ENCODE results near the gene PRKG1.

Gene PRKG1

GRCh38 chr10:51789118-51789517 is 714.8 kb downstream of the PRKG1 start:
- peaks cover 0 to 21% (median 4%) of the 10 kb centered on the region in 5 experiments for H3K9me3 ChIP-seq (ENCODE audit: control extremely low read depth in 1 of 5, control insufficient read depth in 4 of 5, insufficient read depth in 2 of 5, low read depth in 1 of 5, low read length in 4 of 5)
- no peak overlapping the region for H3K4me3 ChIP-seq (ENCODE audit: control insufficient read depth in 1 of 7, extremely low read depth in 1 of 7, insufficient read depth in 4 of 7, low read depth in 2 of 7, low read length in 6 of 7)
- H3K36me3 ChIP-seq (ENCODE audit: control insufficient read depth in 4 of 4, insufficient read depth in 4 of 4, low read length in 3 of 4) = no peaks in the 10 kb centered on the region
- peaks cover 0 to 2% (median 2%) of the 10 kb centered on the region in 4 experiments for H3K4me1 ChIP-seq (ENCODE audit: control extremely low read depth in 1 of 4, control insufficient read depth in 4 of 4, insufficient read depth in 4 of 4, low read length in 3 of 4)
- no peaks in the 10 kb centered on the region for H3K27me3 ChIP-seq (replicated peaks in 2 of 5; ENCODE audit: control insufficient read depth in 4 of 5, insufficient read depth in 5 of 5, low read length in 4 of 5)
- no peak overlapping the region for H3K27ac ChIP-seq (ENCODE audit: insufficient read depth in 1 of 2, low read depth in 1 of 2, low read length in 2 of 2, poor library complexity in 1 of 2, severe bottlenecking in 2 of 2)
- ChIA-PET POLR2A (no interaction called here), CTCF (no interaction called here)
- no CpG with 5 or more reads among the region's 1 CpG for WGBS (ENCODE audit: insufficient coverage)
- no peak for DNase-seq

GRCh38 chr10:51789903-51790302 is 715.6 kb downstream of the PRKG1 start:
- H3K27me3 ChIP-seq (replicated peaks in 2 of 5; ENCODE audit: control insufficient read depth in 4 of 5, insufficient read depth in 5 of 5, low read length in 4 of 5) = no peaks in the 10 kb centered on the region
- no peak overlapping the region for H3K27ac ChIP-seq (ENCODE audit: insufficient read depth in 1 of 2, low read depth in 1 of 2, low read length in 2 of 2, poor library complexity in 1 of 2, severe bottlenecking in 2 of 2)
- CTCF ChIA-PET = no interaction called here
- 96% methylated on average over 4 of the region's 4 CpGs for WGBS (ENCODE audit: insufficient coverage)
- no peaks in the 10 kb centered on the region for H3K36me3 ChIP-seq (ENCODE audit: control insufficient read depth in 4 of 4, insufficient read depth in 4 of 4, low read length in 3 of 4)
- peaks cover 0 to 23% (median 4%) of the 10 kb centered on the region in 5 experiments for H3K9me3 ChIP-seq (ENCODE audit: control extremely low read depth in 1 of 5, control insufficient read depth in 4 of 5, insufficient read depth in 2 of 5, low read depth in 1 of 5, low read length in 4 of 5)
- no peak overlapping the region for H3K4me3 ChIP-seq (ENCODE audit: control insufficient read depth in 1 of 7, extremely low read depth in 1 of 7, insufficient read depth in 4 of 7, low read depth in 2 of 7, low read length in 6 of 7)
- H3K4me1 ChIP-seq (ENCODE audit: control extremely low read depth in 1 of 4, control insufficient read depth in 4 of 4, insufficient read depth in 4 of 4, low read length in 3 of 4) = no peaks in the 10 kb centered on the region
- no peak for DNase-seq
- POLR2A ChIA-PET = no interaction called here

DNA sequence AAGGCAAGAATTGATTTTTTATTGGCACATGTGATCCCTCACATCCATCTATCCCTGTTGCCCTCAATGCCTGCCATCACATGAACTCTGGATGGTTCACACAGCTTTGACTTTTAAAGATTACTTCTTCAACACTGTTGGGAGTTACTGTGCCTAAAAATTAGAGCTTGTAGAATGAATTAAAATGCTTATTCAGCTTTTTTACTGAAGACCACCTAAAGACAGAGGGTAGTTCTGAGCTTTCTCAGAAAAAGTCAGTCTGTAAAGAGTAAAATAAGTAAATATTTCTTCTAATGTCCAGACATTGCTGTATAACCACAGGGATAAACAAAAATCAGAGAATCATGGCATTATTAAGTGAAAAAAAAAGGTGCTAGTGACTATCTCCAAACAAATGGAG is 718.4 kb downstream of the PRKG1 start:
- Histone ChIP-seq H3K36me3 (ENCODE audit: control insufficient read depth in 4 of 4, insufficient read depth in 4 of 4, low read length in 3 of 4) (no peaks in the 10 kb centered on the region), H3K9me3 (ENCODE audit: control extremely low read depth in 1 of 5, control insufficient read depth in 4 of 5, insufficient read depth in 2 of 5, low read depth in 1 of 5, low read length in 4 of 5) (peaks cover 0 to 23% (median 4%) of the 10 kb centered on the region in 5 experiments), H3K4me1 (ENCODE audit: control extremely low read depth in 1 of 4, control insufficient read depth in 4 of 4, insufficient read depth in 4 of 4, low read length in 3 of 4) (no peaks in the 10 kb centered on the region), H3K27ac (ENCODE audit: insufficient read depth in 1 of 2, low read depth in 1 of 2, low read length in 2 of 2, poor library complexity in 1 of 2, severe bottlenecking in 2 of 2) (no peak overlapping the region), H3K4me3 (ENCODE audit: control insufficient read depth in 1 of 7, extremely low read depth in 1 of 7, insufficient read depth in 4 of 7, low read depth in 2 of 7, low read length in 6 of 7) (no peak overlapping the region), H3K27me3 (replicated peaks in 2 of 5; ENCODE audit: control insufficient read depth in 4 of 5, insufficient read depth in 5 of 5, low read length in 4 of 5) (no peaks in the 10 kb centered on the region)
- DNase-seq = no peak
- POLR2A ChIA-PET = no interaction called here
- CTCF ChIA-PET = no interaction called here

GRCh38 chr10:51800121-51800520 is 725.8 kb downstream of the PRKG1 start:
- WGBS (ENCODE audit: insufficient coverage) = 92% methylated on average over 2 of the region's 3 CpGs
- Histone ChIP-seq H3K27ac (ENCODE audit: insufficient read depth in 1 of 2, low read depth in 1 of 2, low read length in 2 of 2, poor library complexity in 1 of 2, severe bottlenecking in 2 of 2) (no peak overlapping the region), H3K36me3 (ENCODE audit: control insufficient read depth in 4 of 4, insufficient read depth in 4 of 4, low read length in 3 of 4) (no peaks in the 10 kb centered on the region), H3K9me3 (ENCODE audit: control extremely low read depth in 1 of 5, control insufficient read depth in 4 of 5, insufficient read depth in 2 of 5, low read depth in 1 of 5, low read length in 4 of 5) (no peaks in the 10 kb centered on the region), H3K4me3 (ENCODE audit: control insufficient read depth in 1 of 7, extremely low read depth in 1 of 7, insufficient read depth in 4 of 7, low read depth in 2 of 7, low read length in 6 of 7) (no peak overlapping the region), H3K27me3 (replicated peaks in 2 of 5; ENCODE audit: control insufficient read depth in 4 of 5, insufficient read depth in 5 of 5, low read length in 4 of 5) (no peaks in the 10 kb centered on the region), H3K4me1 (ENCODE audit: control extremely low read depth in 1 of 4, control insufficient read depth in 4 of 4, insufficient read depth in 4 of 4, low read length in 3 of 4) (no peaks in the 10 kb centered on the region)
- no peak for DNase-seq
- POLR2A ChIA-PET = no interaction called here
- CTCF ChIA-PET = no interaction called here

- CTCF ChIA-PET = no interaction called here
- POLR2A ChIA-PET = no interaction called here
- H3K36me3 ChIP-seq (ENCODE audit: control insufficient read depth in 4 of 4, insufficient read depth in 4 of 4, low read length in 3 of 4) = no peaks in the 10 kb centered on the region
- no peaks in the 10 kb centered on the region for H3K27me3 ChIP-seq (replicated peaks in 2 of 5; ENCODE audit: control insufficient read depth in 4 of 5, insufficient read depth in 5 of 5, low read length in 4 of 5)
- no peaks in the 10 kb centered on the region for H3K4me1 ChIP-seq (ENCODE audit: control extremely low read depth in 1 of 4, control insufficient read depth in 4 of 4, insufficient read depth in 4 of 4, low read length in 3 of 4)
- H3K4me3 ChIP-seq (ENCODE audit: control insufficient read depth in 1 of 7, extremely low read depth in 1 of 7, insufficient read depth in 4 of 7, low read depth in 2 of 7, low read length in 6 of 7) = no peak overlapping the region
- 91% methylated on average over 2 of the region's 4 CpGs for WGBS (ENCODE audit: insufficient coverage)
- H3K9me3 ChIP-seq (ENCODE audit: control extremely low read depth in 1 of 5, control insufficient read depth in 4 of 5, insufficient read depth in 2 of 5, low read depth in 1 of 5, low read length in 4 of 5) = no peaks in the 10 kb centered on the region
- no peak for DNase-seq
- H3K27ac ChIP-seq (ENCODE audit: insufficient read depth in 1 of 2, low read depth in 1 of 2, low read length in 2 of 2, poor library complexity in 1 of 2, severe bottlenecking in 2 of 2) = no peak overlapping the region
Measured at GRCh38 chr10:51800725-51801424, 726.6 kb downstream of the PRKG1 start.

DNA sequence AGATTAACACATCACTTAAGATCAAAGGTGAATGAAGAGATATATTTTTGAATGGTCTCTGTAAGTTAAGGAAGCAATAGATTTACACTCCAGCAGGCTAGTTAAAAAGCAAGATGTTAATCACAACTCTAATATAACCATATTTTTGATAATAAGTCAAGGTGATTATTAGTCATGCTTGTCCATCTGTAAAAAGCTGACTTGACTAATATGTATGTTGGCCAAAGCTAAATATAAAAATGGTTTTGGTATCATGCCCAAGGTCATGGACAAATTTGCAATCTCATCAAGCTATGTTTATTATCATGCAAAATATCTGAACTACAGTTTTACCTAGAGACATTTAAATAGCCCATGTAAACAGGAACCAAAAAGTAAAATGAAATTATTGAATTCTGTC is 727.7 kb downstream of the PRKG1 start:
- POLR2A ChIA-PET = no interaction called here
- no peaks in the 10 kb centered on the region for H3K27me3 ChIP-seq (replicated peaks in 2 of 5; ENCODE audit: control insufficient read depth in 4 of 5, insufficient read depth in 5 of 5, low read length in 4 of 5)

DNA sequence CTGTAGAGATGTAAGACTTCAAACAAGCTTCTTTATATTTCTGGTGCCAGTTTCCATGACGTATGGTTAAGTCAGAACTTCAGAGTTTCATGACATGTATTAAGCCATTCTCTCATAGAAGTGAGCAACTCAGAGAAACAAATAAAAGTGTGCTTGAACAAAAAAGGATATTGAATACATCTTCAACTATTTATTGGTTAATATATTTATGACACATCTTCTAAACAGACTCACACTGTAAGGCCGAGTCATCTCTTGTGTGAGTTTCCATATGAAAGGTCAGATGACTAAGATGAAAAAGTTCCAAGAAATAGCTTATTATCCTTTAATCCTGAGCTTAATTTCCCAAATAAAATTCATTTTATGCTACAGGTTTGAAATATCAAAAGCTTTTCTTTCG is 730.6 kb downstream of the PRKG1 start:
- WGBS (ENCODE audit: insufficient coverage) = 100% methylated on average over 1 of the region's 3 CpGs
- Histone ChIP-seq H3K4me3 (ENCODE audit: control insufficient read depth in 1 of 7, extremely low read depth in 1 of 7, insufficient read depth in 4 of 7, low read depth in 2 of 7, low read length in 6 of 7) (no peak overlapping the region), H3K27me3 (replicated peaks in 2 of 5; ENCODE audit: control insufficient read depth in 4 of 5, insufficient read depth in 5 of 5, low read length in 4 of 5) (no peaks in the 10 kb centered on the region), H3K4me1 (ENCODE audit: control extremely low read depth in 1 of 4, control insufficient read depth in 4 of 4, insufficient read depth in 4 of 4, low read length in 3 of 4) (no peaks in the 10 kb centered on the region), H3K36me3 (ENCODE audit: control insufficient read depth in 4 of 4, insufficient read depth in 4 of 4, low read length in 3 of 4) (no peaks in the 10 kb centered on the region), H3K9me3 (ENCODE audit: control extremely low read depth in 1 of 5, control insufficient read depth in 4 of 5, insufficient read depth in 2 of 5, low read depth in 1 of 5, low read length in 4 of 5) (no peaks in the 10 kb centered on the region), H3K27ac (ENCODE audit: insufficient read depth in 1 of 2, low read depth in 1 of 2, low read length in 2 of 2, poor library complexity in 1 of 2, severe bottlenecking in 2 of 2) (no peak overlapping the region)
- ChIA-PET POLR2A (no interaction called here), CTCF (no interaction called here)
- DNase-seq = no peak

More for the DNA sequence above, 727.7 kb downstream of the PRKG1 start:
- CTCF ChIA-PET = no interaction called here
- H3K36me3 ChIP-seq (ENCODE audit: control insufficient read depth in 4 of 4, insufficient read depth in 4 of 4, low read length in 3 of 4) = no peaks in the 10 kb centered on the region
- H3K4me3 ChIP-seq (ENCODE audit: control insufficient read depth in 1 of 7, extremely low read depth in 1 of 7, insufficient read depth in 4 of 7, low read depth in 2 of 7, low read length in 6 of 7) = no peak overlapping the region
- H3K4me1 ChIP-seq (ENCODE audit: control extremely low read depth in 1 of 4, control insufficient read depth in 4 of 4, insufficient read depth in 4 of 4, low read length in 3 of 4) = no peaks in the 10 kb centered on the region
- no peaks in the 10 kb centered on the region for H3K9me3 ChIP-seq (ENCODE audit: control extremely low read depth in 1 of 5, control insufficient read depth in 4 of 5, insufficient read depth in 2 of 5, low read depth in 1 of 5, low read length in 4 of 5)
- H3K27ac ChIP-seq (ENCODE audit: insufficient read depth in 1 of 2, low read depth in 1 of 2, low read length in 2 of 2, poor library complexity in 1 of 2, severe bottlenecking in 2 of 2) = no peak overlapping the region
- no peak for DNase-seq

Measured in common myeloid progenitor, CD34-positive (primary cell).